HepG2 (cell line): ENCODE measurements around the gene TXNL4A. TPM values are rescaled to one million over a fixed set of nuclear protein-coding genes. Genes with fewer than 3 reads are reported as not detected.

Experiments
- MED13 ChIP-seq: sonication (generic); formaldehyde crosslinking; IDR thresholded peaks from 2 replicates; pipeline ENCODE4 v1.5.0; 2020; ENCODE audit warnings: missing genetic modification reagents
- NFKB2 ChIP-seq: sonication (generic); formaldehyde crosslinking; IDR thresholded peaks from 2 replicates; pipeline ENCODE4 v1.4.0; 2020; ENCODE audit warnings: missing genetic modification reagents, borderline replicate concordance
- PHF8 ChIP-seq: sonication (generic); formaldehyde crosslinking; IDR thresholded peaks from 2 replicates; pipeline ENCODE4 v1.5.0; 2020; ENCODE audit warnings: missing genetic modification reagents
- RNF2 ChIP-seq: fragments of 450-650 bp; conservative IDR thresholded peaks from 2 replicates; pipeline ENCODE4 v1.6.1; 2016; ENCODE audit warnings: low read depth
- TCF7L2 ChIP-seq: IDR thresholded peaks from 2 replicates; pipeline ENCODE4 v1.6.1; 2011; ENCODE audit warnings: mild to moderate bottlenecking, low read depth, low read length, moderate library complexity
- ZFP62 ChIP-seq: sonication (generic); formaldehyde crosslinking; IDR thresholded peaks from 2 replicates; pipeline ENCODE4 v1.4.0; 2020; ENCODE audit warnings: missing genetic modification reagents
- ZNF235 ChIP-seq: sonication (generic); formaldehyde crosslinking; IDR thresholded peaks from 2 replicates; pipeline ENCODE4 v1.8.1; 2023; ENCODE audit warnings: mild to moderate bottlenecking, missing genetic modification reagents, borderline replicate concordance
- ZNF549 ChIP-seq: sonication (generic); formaldehyde crosslinking; IDR thresholded peaks from 2 replicates; pipeline ENCODE4 v1.5.0; 2020; ENCODE audit warnings: missing genetic modification reagents
- ZZZ3 ChIP-seq: sonication (generic); formaldehyde crosslinking; IDR thresholded peaks from 2 replicates; pipeline ENCODE4 v1.4.0; 2020; ENCODE audit warnings: missing genetic modification reagents, mild to moderate bottlenecking, borderline replicate concordance
- polyA plus RNA-seq, 8 experiments: library from polyadenylated mRNA; depleted of rRNA in 3 of 8; stranded (reverse) in 7 of 8; unstranded in 1 of 8; fragments of >200 nt; fragmentation: Illumina TruSeq in 4 of 8; extraction: Trizol in 4 of 8; gene quantifications; 2 replicates each; pipeline versions ENCODE4 v1.2.1 to v1.2.3, GENCODE V29; 2011 to 2016; ENCODE audit warnings: low read depth in 4 of 8, missing spikeins in 1 of 8, mixed read lengths in 1 of 8; ENCODE audit not compliant: insufficient read depth in 1 of 8
- total RNA-seq, 5 experiments: library from RNA; depleted of rRNA; stranded (reverse); fragments of >200 nt; fragmentation: Illumina TruSeq; extraction: Trizol; gene quantifications; 2 replicates each; pipeline ENCODE4 v1.2.3, GENCODE V29; 2016; ENCODE audit warnings: low read depth in 1 of 5
- TF ChIP-seq, protein P1 (sequence below): sonication (generic); formaldehyde crosslinking; IDR thresholded peaks from 2 replicates; pipeline ENCODE4 v1.5.1; 2020; ENCODE audit warnings: mild to moderate bottlenecking, missing genetic modification reagents, moderate library complexity
- TF ChIP-seq, protein P2 (sequence below): sonication (generic); formaldehyde crosslinking; IDR thresholded peaks from 2 replicates; pipeline ENCODE4 v1.5.0; 2020; ENCODE audit warnings: missing genetic modification reagents
- TF ChIP-seq, protein P3 (sequence below): sonication (generic); formaldehyde crosslinking; IDR thresholded peaks from 2 replicates; pipeline ENCODE4 v1.9.0; 2021; ENCODE audit warnings: mild to moderate bottlenecking, missing genetic modification reagents
- TF ChIP-seq, protein P4 (sequence below): sonication (generic); formaldehyde crosslinking; IDR thresholded peaks from 2 replicates; pipeline ENCODE4 v1.5.0; 2020; ENCODE audit warnings: mild to moderate bottlenecking, missing genetic modification reagents
- TF ChIP-seq, protein P5 (sequence below): sonication (generic); formaldehyde crosslinking; IDR thresholded peaks from 2 replicates; pipeline ENCODE4 v1.8.1; 2023; ENCODE audit warnings: mild to moderate bottlenecking, missing genetic modification reagents, borderline replicate concordance

Gene TXNL4A
- total and polyA plus RNA-seq, 2 of the 13 experiments (the other 11 are each of a cell fraction or from before 2014, with no cell fraction given): 172 to 202 TPM

DNA sequence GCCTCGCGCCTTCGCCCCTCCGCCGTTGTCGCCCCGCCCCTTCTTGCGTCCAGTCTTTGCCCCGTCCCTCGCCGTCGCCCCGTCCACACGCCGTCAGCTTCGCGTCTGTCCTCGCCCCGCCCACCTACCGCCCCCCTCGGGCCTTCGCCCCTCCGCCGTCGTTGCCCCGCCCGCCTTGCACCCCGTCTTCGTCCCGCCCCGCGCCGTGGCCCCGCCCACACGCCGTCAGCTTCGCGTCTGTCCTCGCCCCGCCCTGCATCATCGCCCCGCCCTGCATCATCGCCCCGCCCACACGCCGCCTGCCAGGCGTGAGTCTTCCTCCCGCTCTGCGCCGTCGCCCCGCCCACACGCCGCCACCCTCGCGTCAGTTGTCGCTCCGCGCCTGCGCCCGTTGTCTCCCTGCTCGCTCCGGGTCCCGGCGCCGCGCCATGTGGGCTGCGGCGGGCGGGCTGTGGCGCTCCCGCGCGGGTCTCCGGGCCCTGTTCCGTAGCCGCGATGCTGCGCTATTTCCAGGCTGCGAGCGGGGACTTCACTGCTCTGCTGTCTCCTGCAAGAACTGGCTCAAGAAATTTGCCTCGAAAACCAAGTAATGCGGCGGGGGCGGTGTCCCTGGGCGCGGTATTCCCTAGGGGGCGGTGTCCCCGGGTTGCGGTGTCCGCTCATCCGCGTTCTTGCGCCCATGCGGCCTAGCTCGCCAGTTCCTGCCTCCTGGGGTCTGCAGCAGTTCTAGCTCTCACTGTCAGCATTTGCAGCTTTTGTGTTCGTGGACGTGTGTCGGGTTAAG is 45.9 kb upstream of the TXNL4A start, which contains the start of gene RBFA (continued):
- TF ChIP-seq, protein P1, sequence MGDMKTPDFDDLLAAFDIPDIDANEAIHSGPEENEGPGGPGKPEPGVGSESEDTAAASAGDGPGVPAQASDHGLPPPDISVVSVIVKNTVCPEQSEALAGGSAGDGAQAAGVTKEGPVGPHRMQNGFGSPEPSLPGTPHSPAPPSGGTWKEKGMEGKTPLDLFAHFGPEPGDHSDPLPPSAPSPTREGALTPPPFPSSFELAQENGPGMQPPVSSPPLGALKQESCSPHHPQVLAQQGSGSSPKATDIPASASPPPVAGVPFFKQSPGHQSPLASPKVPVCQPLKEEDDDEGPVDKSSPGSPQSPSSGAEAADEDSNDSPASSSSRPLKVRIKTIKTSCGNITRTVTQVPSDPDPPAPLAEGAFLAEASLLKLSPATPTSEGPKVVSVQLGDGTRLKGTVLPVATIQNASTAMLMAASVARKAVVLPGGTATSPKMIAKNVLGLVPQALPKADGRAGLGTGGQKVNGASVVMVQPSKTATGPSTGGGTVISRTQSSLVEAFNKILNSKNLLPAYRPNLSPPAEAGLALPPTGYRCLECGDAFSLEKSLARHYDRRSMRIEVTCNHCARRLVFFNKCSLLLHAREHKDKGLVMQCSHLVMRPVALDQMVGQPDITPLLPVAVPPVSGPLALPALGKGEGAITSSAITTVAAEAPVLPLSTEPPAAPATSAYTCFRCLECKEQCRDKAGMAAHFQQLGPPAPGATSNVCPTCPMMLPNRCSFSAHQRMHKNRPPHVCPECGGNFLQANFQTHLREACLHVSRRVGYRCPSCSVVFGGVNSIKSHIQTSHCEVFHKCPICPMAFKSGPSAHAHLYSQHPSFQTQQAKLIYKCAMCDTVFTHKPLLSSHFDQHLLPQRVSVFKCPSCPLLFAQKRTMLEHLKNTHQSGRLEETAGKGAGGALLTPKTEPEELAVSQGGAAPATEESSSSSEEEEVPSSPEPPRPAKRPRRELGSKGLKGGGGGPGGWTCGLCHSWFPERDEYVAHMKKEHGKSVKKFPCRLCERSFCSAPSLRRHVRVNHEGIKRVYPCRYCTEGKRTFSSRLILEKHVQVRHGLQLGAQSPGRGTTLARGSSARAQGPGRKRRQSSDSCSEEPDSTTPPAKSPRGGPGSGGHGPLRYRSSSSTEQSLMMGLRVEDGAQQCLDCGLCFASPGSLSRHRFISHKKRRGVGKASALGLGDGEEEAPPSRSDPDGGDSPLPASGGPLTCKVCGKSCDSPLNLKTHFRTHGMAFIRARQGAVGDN (CRISPR knock-in tag): peak; percentile 93
- TF ChIP-seq TCF7L2: no peak
- peak; percentile 85; the same call in 1 of the 2 replicates for TF ChIP-seq ZZZ3 (CRISPR knock-in tag)
- TF ChIP-seq, protein P2, sequence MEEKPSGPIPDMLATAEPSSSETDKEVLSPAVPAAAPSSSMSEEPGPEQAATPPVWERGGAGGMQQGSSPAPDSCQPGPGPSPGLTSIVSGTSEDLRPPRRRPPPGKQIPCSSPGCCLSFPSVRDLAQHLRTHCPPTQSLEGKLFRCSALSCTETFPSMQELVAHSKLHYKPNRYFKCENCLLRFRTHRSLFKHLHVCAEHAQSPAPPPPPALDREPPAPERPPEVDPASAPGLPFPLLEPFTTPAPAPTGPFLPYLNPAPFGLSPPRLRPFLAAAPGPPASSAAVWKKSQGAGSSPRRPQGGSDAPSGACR: no peak; the same call in 1 of the 2 replicates
- TF ChIP-seq, protein P3, sequence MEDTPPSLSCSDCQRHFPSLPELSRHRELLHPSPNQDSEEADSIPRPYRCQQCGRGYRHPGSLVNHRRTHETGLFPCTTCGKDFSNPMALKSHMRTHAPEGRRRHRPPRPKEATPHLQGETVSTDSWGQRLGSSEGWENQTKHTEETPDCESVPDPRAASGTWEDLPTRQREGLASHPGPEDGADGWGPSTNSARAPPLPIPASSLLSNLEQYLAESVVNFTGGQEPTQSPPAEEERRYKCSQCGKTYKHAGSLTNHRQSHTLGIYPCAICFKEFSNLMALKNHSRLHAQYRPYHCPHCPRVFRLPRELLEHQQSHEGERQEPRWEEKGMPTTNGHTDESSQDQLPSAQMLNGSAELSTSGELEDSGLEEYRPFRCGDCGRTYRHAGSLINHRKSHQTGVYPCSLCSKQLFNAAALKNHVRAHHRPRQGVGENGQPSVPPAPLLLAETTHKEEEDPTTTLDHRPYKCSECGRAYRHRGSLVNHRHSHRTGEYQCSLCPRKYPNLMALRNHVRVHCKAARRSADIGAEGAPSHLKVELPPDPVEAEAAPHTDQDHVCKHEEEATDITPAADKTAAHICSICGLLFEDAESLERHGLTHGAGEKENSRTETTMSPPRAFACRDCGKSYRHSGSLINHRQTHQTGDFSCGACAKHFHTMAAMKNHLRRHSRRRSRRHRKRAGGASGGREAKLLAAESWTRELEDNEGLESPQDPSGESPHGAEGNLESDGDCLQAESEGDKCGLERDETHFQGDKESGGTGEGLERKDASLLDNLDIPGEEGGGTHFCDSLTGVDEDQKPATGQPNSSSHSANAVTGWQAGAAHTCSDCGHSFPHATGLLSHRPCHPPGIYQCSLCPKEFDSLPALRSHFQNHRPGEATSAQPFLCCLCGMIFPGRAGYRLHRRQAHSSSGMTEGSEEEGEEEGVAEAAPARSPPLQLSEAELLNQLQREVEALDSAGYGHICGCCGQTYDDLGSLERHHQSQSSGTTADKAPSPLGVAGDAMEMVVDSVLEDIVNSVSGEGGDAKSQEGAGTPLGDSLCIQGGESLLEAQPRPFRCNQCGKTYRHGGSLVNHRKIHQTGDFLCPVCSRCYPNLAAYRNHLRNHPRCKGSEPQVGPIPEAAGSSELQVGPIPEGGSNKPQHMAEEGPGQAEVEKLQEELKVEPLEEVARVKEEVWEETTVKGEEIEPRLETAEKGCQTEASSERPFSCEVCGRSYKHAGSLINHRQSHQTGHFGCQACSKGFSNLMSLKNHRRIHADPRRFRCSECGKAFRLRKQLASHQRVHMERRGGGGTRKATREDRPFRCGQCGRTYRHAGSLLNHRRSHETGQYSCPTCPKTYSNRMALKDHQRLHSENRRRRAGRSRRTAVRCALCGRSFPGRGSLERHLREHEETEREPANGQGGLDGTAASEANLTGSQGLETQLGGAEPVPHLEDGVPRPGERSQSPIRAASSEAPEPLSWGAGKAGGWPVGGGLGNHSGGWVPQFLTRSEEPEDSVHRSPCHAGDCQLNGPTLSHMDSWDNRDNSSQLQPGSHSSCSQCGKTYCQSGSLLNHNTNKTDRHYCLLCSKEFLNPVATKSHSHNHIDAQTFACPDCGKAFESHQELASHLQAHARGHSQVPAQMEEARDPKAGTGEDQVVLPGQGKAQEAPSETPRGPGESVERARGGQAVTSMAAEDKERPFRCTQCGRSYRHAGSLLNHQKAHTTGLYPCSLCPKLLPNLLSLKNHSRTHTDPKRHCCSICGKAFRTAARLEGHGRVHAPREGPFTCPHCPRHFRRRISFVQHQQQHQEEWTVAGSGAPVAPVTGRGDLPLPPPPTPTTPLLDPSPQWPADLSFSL (CRISPR knock-in tag): no peak
- TF ChIP-seq, protein P4, sequence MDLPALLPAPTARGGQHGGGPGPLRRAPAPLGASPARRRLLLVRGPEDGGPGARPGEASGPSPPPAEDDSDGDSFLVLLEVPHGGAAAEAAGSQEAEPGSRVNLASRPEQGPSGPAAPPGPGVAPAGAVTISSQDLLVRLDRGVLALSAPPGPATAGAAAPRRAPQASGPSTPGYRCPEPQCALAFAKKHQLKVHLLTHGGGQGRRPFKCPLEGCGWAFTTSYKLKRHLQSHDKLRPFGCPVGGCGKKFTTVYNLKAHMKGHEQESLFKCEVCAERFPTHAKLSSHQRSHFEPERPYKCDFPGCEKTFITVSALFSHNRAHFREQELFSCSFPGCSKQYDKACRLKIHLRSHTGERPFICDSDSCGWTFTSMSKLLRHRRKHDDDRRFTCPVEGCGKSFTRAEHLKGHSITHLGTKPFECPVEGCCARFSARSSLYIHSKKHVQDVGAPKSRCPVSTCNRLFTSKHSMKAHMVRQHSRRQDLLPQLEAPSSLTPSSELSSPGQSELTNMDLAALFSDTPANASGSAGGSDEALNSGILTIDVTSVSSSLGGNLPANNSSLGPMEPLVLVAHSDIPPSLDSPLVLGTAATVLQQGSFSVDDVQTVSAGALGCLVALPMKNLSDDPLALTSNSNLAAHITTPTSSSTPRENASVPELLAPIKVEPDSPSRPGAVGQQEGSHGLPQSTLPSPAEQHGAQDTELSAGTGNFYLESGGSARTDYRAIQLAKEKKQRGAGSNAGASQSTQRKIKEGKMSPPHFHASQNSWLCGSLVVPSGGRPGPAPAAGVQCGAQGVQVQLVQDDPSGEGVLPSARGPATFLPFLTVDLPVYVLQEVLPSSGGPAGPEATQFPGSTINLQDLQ (CRISPR knock-in tag): no peak
- TF ChIP-seq RNF2: peak; percentile 88
- no peak; the same call in 1 of the 2 replicates for TF ChIP-seq MED13 (CRISPR knock-in tag)
- peak; percentile 76 for TF ChIP-seq NFKB2 (CRISPR knock-in tag)
- peak; percentile 95 for TF ChIP-seq PHF8 (CRISPR knock-in tag)
- peak; percentile 72; the same call in 1 of the 2 replicates for TF ChIP-seq ZNF235
- no peak for TF ChIP-seq ZFP62 (CRISPR knock-in tag)
- no peak for TF ChIP-seq ZNF549
- TF ChIP-seq, protein P5, sequence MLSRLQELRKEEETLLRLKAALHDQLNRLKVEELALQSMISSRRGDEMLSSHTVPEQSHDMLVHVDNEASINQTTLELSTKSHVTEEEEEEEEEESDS: no peak
